Uterus (tissue), 2 donors: ENCODE data around the gene DDIT4.

ENCODE experiments used
- CTCF ChIP-seq, 4 experiments: fragments of 200-600 bp in 2 of 4; fragments of 450-650 bp in 2 of 4; sonication (generic) in 2 of 4; IDR thresholded peaks; one replicate each; pipeline ENCODE4 v1.5.1; 2016 to 2019; ENCODE audit warnings: antibody characterized with exemption in 4 of 4, mild to moderate bottlenecking in 2 of 4, moderate library complexity in 1 of 4
- POLR2A ChIP-seq, 2 donors: fragments of 450-650 bp; IDR thresholded peaks; one replicate each; pipeline ENCODE4 v1.6.1; 2016; ENCODE audit warnings: antibody characterized with exemption in 2 of 2, mild to moderate bottlenecking in 1 of 2, moderate library complexity in 1 of 2

GRCh38 chr10:72273410-72274212, at the start of gene DDIT4:
- TF ChIP-seq CTCF (IDR thresholded peaks at IDR 0.05) (peak in 3 of 4 experiments; percentile 7 to 40 (median 9)), POLR2A (IDR thresholded peaks at IDR 0.05) (peak; percentile 100)
